GM23248 (cell line): Measurements from ENCODE around the gene RGS9.

ENCODE experiments used
- EZH2 ChIP-seq: fragments of 200-600 bp; sonication (generic); IDR thresholded peaks from 2 replicates; pipeline ENCODE4 v1.6.1; 2018; ENCODE audit warnings: antibody characterized with exemption, mild to moderate bottlenecking; ENCODE audit not compliant: insufficient read depth, poor library complexity, severe bottlenecking
- EZH2phosphoT487 ChIP-seq: fragments of 200-600 bp; sonication (generic); IDR thresholded peaks from 2 replicates; pipeline ENCODE4 v1.6.1; 2018; ENCODE audit warnings: antibody characterized with exemption, moderate library complexity, mild to moderate bottlenecking, low read depth; ENCODE audit not compliant: insufficient read depth

DNA sequence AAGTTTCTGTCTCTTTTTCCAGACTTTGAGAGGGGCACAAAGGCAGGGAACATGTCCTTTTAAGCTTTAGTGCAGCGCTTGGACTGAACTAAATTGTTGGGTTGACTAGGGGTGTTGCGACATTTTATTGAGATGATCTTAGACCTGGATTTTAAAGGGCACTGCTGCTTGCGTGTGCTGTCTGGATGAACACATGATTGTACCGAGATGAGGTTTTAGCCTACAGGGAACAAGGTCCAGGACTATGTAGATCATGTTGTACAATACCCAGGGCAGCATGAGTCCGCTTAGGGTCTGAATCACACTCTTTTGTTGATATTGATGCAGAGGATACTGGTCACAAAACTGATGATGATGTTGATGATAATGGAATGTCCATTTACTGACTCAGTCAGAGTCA, 5.2 kb upstream of the RGS9 start:
- TF ChIP-seq EZH2 = no peak
- no peak for TF ChIP-seq EZH2phosphoT487
